Stomach (tissue), 9 donors: Measurements from ENCODE around the gene OLFM4. TPM values are rescaled to one million over a fixed set of nuclear protein-coding genes. Genes with fewer than 3 reads are reported as not detected.

Experiments used
- DNase-seq, 2 donors: peaks; one replicate each; pipeline versions ENCODE4 v3.0.0 to v3.0.0-alpha.2; 2013 to 2019
- H3K27ac ChIP-seq, 5 donors: fragments of 200-600 bp in 4 of 5; sonication (generic) in 4 of 5; one replicate each; pipeline ENCODE4 v1.5.1; 2013 to 2019; ENCODE audit warnings: mild to moderate bottlenecking in 1 of 5, moderate library complexity in 1 of 5
- H3K27me3 ChIP-seq, 3 donors: fragments of 200-600 bp; sonication (generic); one replicate each; pipeline ENCODE4 v1.5.1; 2017 to 2019; ENCODE audit warnings: mixed run types in 1 of 3
- H3K36me3 ChIP-seq, 4 donors: fragments of 200-600 bp; sonication (generic); 1 replicate in 3 of 4; 2 replicates in 1 of 4; pipeline ENCODE4 v1.5.1; 2016 to 2019
- H3K4me1 ChIP-seq, 4 donors: fragments of 200-600 bp; sonication (generic); one replicate each; pipeline ENCODE4 v1.5.1; 2016 to 2019
- H3K4me3 ChIP-seq, 4 donors: fragments of 200-600 bp; sonication (generic) in 3 of 4; one replicate each; pipeline ENCODE4 v1.5.1; 2016 to 2019; ENCODE audit warnings: mild to moderate bottlenecking in 1 of 4
- H3K9me3 ChIP-seq, 4 donors: fragments of 200-600 bp; sonication (generic); one replicate each; pipeline ENCODE4 v1.5.1; 2016 to 2019
- CTCF ChIP-seq, 7 experiments: fragments of 450-650 bp in 4 of 7; fragments of 200-600 bp in 3 of 7; sonication (generic) in 3 of 7; IDR thresholded peaks; one replicate each; pipeline ENCODE4 v1.5.1; 2016 to 2019; ENCODE audit warnings: antibody characterized with exemption in 7 of 7, control low read depth in 2 of 7, mild to moderate bottlenecking in 1 of 7
- EP300 ChIP-seq: sonication (generic); formaldehyde crosslinking; IDR thresholded peaks from one replicate; pipeline ENCODE4 v1.6.1; 2017; ENCODE audit warnings: antibody characterized with exemption
- POLR2A ChIP-seq, 4 donors: fragments of 450-650 bp; IDR thresholded peaks; one replicate each; pipeline ENCODE4 v1.6.1; 2016; ENCODE audit warnings: antibody characterized with exemption in 4 of 4, control low read depth in 2 of 4, mild to moderate bottlenecking in 1 of 4, moderate library complexity in 1 of 4
- POLR2AphosphoS5 ChIP-seq, 3 donors: sonication (generic); formaldehyde crosslinking; IDR thresholded peaks; one replicate each; pipeline ENCODE4 v1.6.1; 2016; ENCODE audit warnings: antibody characterized with exemption in 3 of 3
- WGBS, 5 donors: extraction: QIAGEN DNeasy Blood & Tissue Kit in 3 of 5; methylation state at CpG; one replicate each; pipeline versions ENCODE4 v1.1.5 to v1.1.7; 2013 to 2018; 5-methylcytosine and 5-hydroxymethylcytosine counted together
- intact Hi-C: fragments of 100-400 bp; cut with DNase I; formaldehyde crosslinking; loops from one replicate; pipeline ENCODE4 v1.15.1; 2023; ENCODE audit warnings: low total_unique reads
- polyA plus RNA-seq, 3 donors: library from polyadenylated mRNA; stranded (reverse); fragments of 200-250 nt; gene quantifications; one replicate each; pipeline ENCODE4 v1.2.3, GENCODE V29; 2013
- total RNA-seq, 5 donors: library from RNA; depleted of rRNA; stranded (reverse); fragments of >200 nt; gene quantifications; one replicate each; pipeline versions ENCODE4 v1.1.0 to v1.2.3, GENCODE V29; 2014 to 2016
- donor health status: healthy with polysubstance abuse.
- donor health status: Bipolar disorder and iron deficiency.
- donor health status: healthy.

The OLFM4 gene
- total and polyA plus RNA-seq, 8 donors: 0.92 to 167 (median 34.8) TPM; not detected in 1

DNA sequence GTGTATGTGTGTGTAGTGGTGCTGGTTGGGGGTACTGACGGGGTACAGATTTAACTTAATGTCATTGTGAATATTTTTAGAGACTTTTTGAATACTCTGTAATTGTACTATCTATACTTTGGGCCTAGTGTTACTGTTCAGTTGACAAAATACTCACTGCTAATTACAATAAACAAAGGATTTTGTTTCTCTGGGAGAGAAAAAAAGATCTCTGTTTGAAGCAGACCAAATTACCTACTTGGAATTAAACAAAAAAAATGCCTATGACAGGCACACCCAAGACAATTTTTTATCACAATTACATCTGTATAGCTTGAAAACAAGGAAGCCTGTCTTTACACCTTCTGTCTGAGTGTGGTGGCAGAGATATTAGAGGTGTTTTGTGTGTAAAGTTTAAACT, 45.1 kb downstream of the OLFM4 start:
- 79 to 89% (median 82%) methylated on average over 1 of the region's 1 CpG for WGBS, 5 donors
- Histone ChIP-seq H3K27me3 (no peaks in the 10 kb centered on the region), H3K27ac (no peak overlapping the region), H3K9me3 (no peaks in the 10 kb centered on the region), H3K36me3 (no peaks in the 10 kb centered on the region), H3K4me1 (peaks cover 0 to 5% (median 0%) of the 10 kb centered on the region in 4 donors), H3K4me3 (no peak overlapping the region)
- TF ChIP-seq EP300 (no peak), POLR2AphosphoS5 (IDR thresholded peaks at IDR 0.05) (no peak), POLR2A (IDR thresholded peaks at IDR 0.05) (no peak), CTCF (IDR thresholded peaks at IDR 0.05) (no peak)
- DNase-seq: no peak
- intact Hi-C loops: no loop called here

GRCh38 chr13:53074114-53074513, 45.5 kb downstream of the OLFM4 start:
- TF ChIP-seq CTCF (IDR thresholded peaks at IDR 0.05) (no peak), POLR2A (IDR thresholded peaks at IDR 0.05) (no peak), POLR2AphosphoS5 (IDR thresholded peaks at IDR 0.05) (no peak), EP300 (no peak)
- H3K27ac ChIP-seq: no peak overlapping the region
- H3K4me1 ChIP-seq: peaks cover 0 to 1% (median 0%) of the 10 kb centered on the region in 4 donors
- H3K4me3 ChIP-seq: no peak overlapping the region
- intact Hi-C loops: no loop called here
- H3K36me3 ChIP-seq: no peaks in the 10 kb centered on the region
- no peak for DNase-seq
- no peaks in the 10 kb centered on the region for H3K27me3 ChIP-seq
- H3K9me3 ChIP-seq: no peaks in the 10 kb centered on the region
- 42 to 54% (median 51%) methylated on average over 5 of the region's 5 CpGs for WGBS, 5 donors

GRCh38 chr13:53075356-53076041, 46.9 kb downstream of the OLFM4 start:
- Histone ChIP-seq H3K36me3 (no peaks in the 10 kb centered on the region), H3K9me3 (no peaks in the 10 kb centered on the region), H3K27me3 (no peaks in the 10 kb centered on the region), H3K4me3 (no peak overlapping the region), H3K27ac (no peak overlapping the region), H3K4me1 (no peaks in the 10 kb centered on the region)
- WGBS, 5 donors: 74 to 80% (median 77%) methylated on average over 5 to 6 of the region's 6 CpGs
- intact Hi-C loops: no loop called here
- DNase-seq: no peak
- TF ChIP-seq POLR2A (IDR thresholded peaks at IDR 0.05) (no peak), POLR2AphosphoS5 (IDR thresholded peaks at IDR 0.05) (no peak), EP300 (no peak), CTCF (IDR thresholded peaks at IDR 0.05) (no peak)

- Histone ChIP-seq H3K27ac (no peak overlapping the region), H3K9me3 (peaks cover 0 to 4% (median 0%) of the 10 kb centered on the region in 4 donors), H3K27me3 (no peaks in the 10 kb centered on the region), H3K4me1 (no peaks in the 10 kb centered on the region), H3K36me3 (no peaks in the 10 kb centered on the region), H3K4me3 (no peak overlapping the region)
- WGBS, 5 donors: 65 to 75% (median 73%) methylated on average over 8 of the region's 8 CpGs
- no peak for TF ChIP-seq CTCF (IDR thresholded peaks at IDR 0.05)
- TF ChIP-seq POLR2A (IDR thresholded peaks at IDR 0.05): no peak
- TF ChIP-seq POLR2AphosphoS5 (IDR thresholded peaks at IDR 0.05): no peak
- no peak for TF ChIP-seq EP300
- intact Hi-C loops: no loop called here
- DNase-seq: no peak
Observed at GRCh38 chr13:53079691-53080090, 51.1 kb downstream of the OLFM4 start.
